NB4 (cell line): Measurements from ENCODE around the gene QRICH1.
A peak's percentile ranks its signal among the peaks of the same experiment; 100 is the strongest.

ENCODE experiments used
- DNase-seq: peaks from one replicate; pipeline ENCODE4 v3.0.0; 2010; ENCODE audit warnings: low read depth
- H3K4me3 ChIP-seq: one replicate; pipeline ENCODE4 v1.5.1; 2011; ENCODE audit warnings: mild to moderate bottlenecking, low read depth, low read length, moderate library complexity
- MYC ChIP-seq: IDR thresholded peaks from 2 replicates; pipeline ENCODE4 v1.6.1; 2011; ENCODE audit warnings: low read depth, low read length
- POLR2A ChIP-seq: IDR thresholded peaks from 2 replicates; pipeline ENCODE4 v1.6.1; 2011; ENCODE audit warnings: mild to moderate bottlenecking; ENCODE audit not compliant: insufficient read length; ENCODE audit errors: extremely low read depth
- TF ChIP-seq, protein P1 (sequence below): IDR thresholded peaks from 2 replicates; pipeline ENCODE4 v1.6.1; 2011; ENCODE audit warnings: low read depth, low read length
- TF ChIP-seq, protein P2 (sequence below): IDR thresholded peaks from one replicate; pipeline ENCODE4 v1.5.1; 2012; ENCODE audit warnings: low read depth, low read length

The QRICH1 gene

DNA sequence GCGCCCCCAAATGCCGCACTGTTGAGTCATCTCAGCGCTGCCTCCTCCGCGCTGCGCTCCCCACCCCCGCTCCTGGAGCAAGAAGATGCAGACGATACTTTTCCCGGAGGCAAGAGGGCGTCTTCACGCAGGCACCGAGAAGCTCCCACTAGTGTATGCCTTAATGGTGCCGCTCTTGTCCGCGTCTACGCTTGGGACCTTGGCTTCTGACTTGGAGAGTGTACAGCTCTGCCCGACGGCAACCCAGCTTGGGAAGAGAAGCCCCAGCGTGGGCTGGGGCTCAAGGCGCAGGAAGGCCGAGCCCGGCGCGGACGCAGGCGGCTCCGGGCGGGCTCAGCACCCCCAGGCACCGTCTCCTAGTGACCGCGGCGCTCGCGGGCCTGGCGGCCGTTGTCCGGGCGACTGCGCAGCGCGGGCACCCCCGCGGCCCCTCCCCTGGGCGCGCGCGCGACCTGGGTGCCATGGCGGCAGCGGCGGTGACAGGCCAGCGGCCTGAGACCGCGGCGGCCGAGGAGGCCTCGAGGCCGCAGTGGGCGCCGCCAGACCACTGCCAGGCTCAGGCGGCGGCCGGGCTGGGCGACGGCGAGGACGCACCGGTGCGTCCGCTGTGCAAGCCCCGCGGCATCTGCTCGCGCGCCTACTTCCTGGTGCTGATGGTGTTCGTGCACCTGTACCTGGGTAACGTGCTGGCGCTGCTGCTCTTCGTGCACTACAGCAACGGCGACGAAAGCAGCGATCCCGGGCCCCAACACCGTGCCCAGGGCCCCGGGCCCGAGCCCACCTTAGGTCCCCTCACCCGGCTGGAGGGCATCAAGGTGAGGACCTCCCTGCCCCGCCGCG, 103.9 kb downstream of the QRICH1 start, which contains the start of gene P4HTM:
TSS of gene P4HTM (plus strand) at position 446 of the 840 bp plus-strand sequence. CDS start at position 462, 16 bp downstream.
- TF ChIP-seq, protein P1, sequence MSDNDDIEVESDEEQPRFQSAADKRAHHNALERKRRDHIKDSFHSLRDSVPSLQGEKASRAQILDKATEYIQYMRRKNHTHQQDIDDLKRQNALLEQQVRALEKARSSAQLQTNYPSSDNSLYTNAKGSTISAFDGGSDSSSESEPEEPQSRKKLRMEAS, result no peak
- TF ChIP-seq, protein P2, sequence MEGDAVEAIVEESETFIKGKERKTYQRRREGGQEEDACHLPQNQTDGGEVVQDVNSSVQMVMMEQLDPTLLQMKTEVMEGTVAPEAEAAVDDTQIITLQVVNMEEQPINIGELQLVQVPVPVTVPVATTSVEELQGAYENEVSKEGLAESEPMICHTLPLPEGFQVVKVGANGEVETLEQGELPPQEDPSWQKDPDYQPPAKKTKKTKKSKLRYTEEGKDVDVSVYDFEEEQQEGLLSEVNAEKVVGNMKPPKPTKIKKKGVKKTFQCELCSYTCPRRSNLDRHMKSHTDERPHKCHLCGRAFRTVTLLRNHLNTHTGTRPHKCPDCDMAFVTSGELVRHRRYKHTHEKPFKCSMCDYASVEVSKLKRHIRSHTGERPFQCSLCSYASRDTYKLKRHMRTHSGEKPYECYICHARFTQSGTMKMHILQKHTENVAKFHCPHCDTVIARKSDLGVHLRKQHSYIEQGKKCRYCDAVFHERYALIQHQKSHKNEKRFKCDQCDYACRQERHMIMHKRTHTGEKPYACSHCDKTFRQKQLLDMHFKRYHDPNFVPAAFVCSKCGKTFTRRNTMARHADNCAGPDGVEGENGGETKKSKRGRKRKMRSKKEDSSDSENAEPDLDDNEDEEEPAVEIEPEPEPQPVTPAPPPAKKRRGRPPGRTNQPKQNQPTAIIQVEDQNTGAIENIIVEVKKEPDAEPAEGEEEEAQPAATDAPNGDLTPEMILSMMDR, result no peak
- TF ChIP-seq MYC (no peak), POLR2A (no peak)
- peak within 1 kb of the TSS; percentile 51 for H3K4me3 ChIP-seq
- peak; percentile 85 for DNase-seq

DNA sequence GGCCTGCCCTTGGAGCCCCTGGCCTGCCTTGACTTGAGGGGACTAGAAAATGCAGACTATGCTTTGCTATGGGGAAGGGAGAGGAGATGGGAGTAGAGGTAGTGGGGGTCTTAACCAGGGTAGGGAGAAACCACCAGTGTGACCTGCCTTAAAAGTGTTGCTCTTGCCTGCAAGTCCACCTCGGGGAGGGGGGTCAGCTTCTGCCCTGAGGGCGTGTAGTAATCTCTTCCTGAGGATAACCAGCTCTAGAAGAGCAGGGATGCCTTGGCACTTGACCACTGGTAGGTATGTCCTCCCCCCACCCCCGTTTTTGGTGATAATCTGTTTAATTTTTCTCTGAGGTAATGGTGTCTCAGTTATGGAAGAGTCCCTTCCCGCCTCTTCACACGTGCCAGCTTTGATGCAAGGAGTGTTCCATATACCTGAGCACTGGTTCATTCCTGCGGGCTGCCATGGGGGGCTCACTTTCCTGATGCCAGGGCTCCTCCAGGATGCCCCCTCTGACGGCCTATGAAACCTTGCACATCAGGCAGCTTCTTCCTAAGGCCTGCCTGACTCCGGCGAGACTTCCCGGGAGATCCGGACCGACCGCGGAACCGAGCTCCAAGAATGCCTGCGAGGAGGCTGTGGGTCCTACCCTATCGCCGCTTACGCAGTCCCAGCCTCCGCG, 104.6 kb downstream of the QRICH1 start:
- H3K4me3 ChIP-seq, result peak overlapping the region; percentile 51
- TF ChIP-seq, protein P1, result no peak
- peak; percentile 23 for DNase-seq

DNA sequence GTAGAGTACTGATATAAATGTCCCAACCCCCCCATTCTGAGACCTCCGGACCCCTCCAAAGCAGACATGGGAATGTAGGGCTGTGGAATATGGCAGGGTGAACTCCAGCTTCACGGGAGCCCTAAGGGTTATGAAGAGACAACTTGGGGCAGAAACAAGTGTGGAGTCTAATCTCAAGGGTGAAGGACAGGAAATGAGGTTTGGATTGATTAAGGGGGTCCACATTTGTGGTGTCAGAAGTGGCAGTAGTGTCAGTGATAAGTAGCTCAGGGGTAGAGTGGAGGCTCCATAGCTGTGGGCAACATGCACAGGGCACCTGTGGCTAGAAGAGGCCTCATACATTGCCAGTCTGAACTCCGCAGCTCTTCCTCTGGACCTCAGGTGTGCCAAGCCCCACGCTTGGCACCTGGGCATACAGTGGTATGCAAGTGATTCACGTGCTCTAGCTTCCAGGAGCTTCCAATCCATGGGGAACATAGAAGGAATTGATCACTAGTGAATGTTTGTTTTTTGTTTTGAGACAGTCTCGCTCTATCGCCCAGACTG, 108.0 kb downstream of the QRICH1 start:
- no peak for DNase-seq
- TF ChIP-seq, protein P1, result no peak
- TF ChIP-seq, protein P2, result no peak
- TF ChIP-seq POLR2A (no peak), MYC (no peak)
- no peak overlapping the region for H3K4me3 ChIP-seq

DNA sequence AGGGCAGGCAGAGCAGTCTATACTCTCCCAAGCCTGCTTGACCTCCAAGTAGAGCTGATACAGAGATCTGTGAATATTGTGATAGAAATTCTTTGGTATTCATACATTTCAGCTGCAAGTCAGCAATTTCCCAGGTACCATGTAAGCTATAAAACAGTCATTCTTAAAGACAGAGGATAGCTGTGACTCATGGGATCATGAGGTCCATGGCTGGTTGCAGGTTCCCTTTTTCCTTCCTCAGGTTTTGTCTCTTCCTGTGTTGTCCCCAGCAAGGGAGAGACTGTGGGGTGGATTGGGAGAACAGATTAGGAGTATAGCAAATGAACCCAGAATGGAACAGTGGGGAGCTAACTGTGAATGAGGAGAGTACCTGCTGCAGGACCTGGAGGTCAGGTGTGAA, 109.2 kb downstream of the QRICH1 start:
- TF ChIP-seq POLR2A (no peak), MYC (no peak)
- TF ChIP-seq, protein P2, result no peak
- TF ChIP-seq, protein P1, result no peak
- DNase-seq, result no peak
- H3K4me3 ChIP-seq, result no peak overlapping the region

DNA sequence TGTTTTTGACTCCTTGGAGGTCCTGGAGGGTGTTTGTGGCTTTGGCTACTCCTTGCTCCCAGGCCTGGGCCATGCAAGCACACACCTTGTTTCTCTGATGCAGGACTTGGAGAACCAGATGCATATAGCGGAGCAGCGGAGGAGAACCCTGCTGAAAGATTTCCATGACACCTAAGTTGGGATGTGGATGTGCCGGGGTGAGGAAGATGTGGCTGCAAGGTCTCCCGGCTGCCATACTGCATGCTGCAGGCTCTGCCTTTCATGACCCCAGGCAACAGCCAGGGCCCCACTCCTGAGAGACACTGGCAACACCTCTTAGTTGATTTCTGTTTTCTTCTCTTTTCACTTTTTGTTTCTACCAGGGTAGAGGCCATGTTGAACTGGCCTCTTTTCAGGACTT, 110.8 kb downstream of the QRICH1 start:
- TF ChIP-seq, protein P1, result no peak
- TF ChIP-seq POLR2A (no peak), MYC (no peak)
- TF ChIP-seq, protein P2, result no peak
- H3K4me3 ChIP-seq, result no peak overlapping the region
- no peak for DNase-seq
